Effector memory CD8-positive, alpha-beta T cell (primary cell): ENCODE measurements around the gene BRF1.

Experiments used
- ATAC-seq: fragments of 150-1000 bp; cut with Tn5 transposase; replicated peaks from 2 replicates; pipeline ENCODE4 v1.10.0; 2021; ENCODE audit warnings: mild to moderate bottlenecking, moderate library complexity
- DNase-seq, 3 experiments: peaks; one replicate each; pipeline ENCODE4 v3.0.0; 2021
- H3K27ac Mint-ChIP-seq, 2 donors: one replicate each; pipeline ENCODE4 v1.8.0; 2022; ENCODE audit warnings: mild to moderate bottlenecking in 2 of 2, mixed read lengths in 2 of 2, moderate library complexity in 2 of 2
- H3K27me3 Mint-ChIP-seq, 2 donors: one replicate each; pipeline ENCODE4 v1.8.0; 2022; ENCODE audit warnings: mixed read lengths in 2 of 2
- H3K36me3 Mint-ChIP-seq: one replicate; pipeline ENCODE4 v1.8.0; 2022; ENCODE audit warnings: mild to moderate bottlenecking, moderate library complexity, mixed read lengths; ENCODE audit not compliant: insufficient read depth
- H3K4me1 Mint-ChIP-seq, 2 donors: one replicate each; pipeline ENCODE4 v1.8.0; 2022; ENCODE audit warnings: low read depth in 2 of 2, mixed read lengths in 2 of 2
- H3K4me3 Mint-ChIP-seq, 2 donors: one replicate each; pipeline ENCODE4 v1.8.0; 2022; ENCODE audit warnings: mild to moderate bottlenecking in 2 of 2, mixed read lengths in 2 of 2, moderate library complexity in 2 of 2
- H3K9me3 Mint-ChIP-seq, 2 donors: one replicate each; pipeline ENCODE4 v1.8.0; 2022; ENCODE audit warnings: mixed read lengths in 2 of 2

Gene BRF1

GRCh38 chr14:105223770-105224544 lies 76.8 kb downstream of the BRF1 start:
- Mint-ChIP-seq H3K27me3 (no peaks in the 10 kb centered on the region), H3K36me3 (peaks cover 32% of the 10 kb centered on the region), H3K9me3 (no peaks in the 10 kb centered on the region), H3K4me1 (peaks cover 0 to 2% of the 10 kb centered on the region in 2 donors), H3K4me3 (no peak overlapping the region), H3K27ac (no peak overlapping the region)
- ATAC-seq (no peak), DNase-seq (no peak)

DNA sequence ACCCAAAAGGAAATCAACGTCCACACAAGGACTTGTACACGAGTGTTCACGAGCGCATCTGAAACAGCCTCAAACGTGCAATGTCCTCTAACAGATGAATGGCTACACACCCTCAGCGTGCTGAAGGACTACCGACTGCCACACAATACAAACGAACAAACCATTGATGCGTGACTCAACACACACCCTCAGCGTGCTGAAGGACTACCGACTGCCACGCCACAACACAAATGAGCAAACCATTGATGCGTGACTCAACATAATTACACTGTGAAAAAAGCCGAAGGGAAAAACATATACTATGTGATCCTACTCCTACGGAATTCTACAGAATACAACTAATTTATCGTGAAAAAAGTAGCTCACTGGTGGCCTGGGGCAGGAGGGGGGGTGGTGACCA lies 77.5 kb downstream of the BRF1 start:
- ATAC-seq (no peak), DNase-seq (no peak)
- no peaks in the 10 kb centered on the region for H3K9me3 Mint-ChIP-seq
- H3K4me1 Mint-ChIP-seq = peaks cover 0 to 2% of the 10 kb centered on the region in 2 donors
- no peak overlapping the region for H3K4me3 Mint-ChIP-seq
- peaks cover 35% of the 10 kb centered on the region for H3K36me3 Mint-ChIP-seq
- H3K27ac Mint-ChIP-seq = peak overlapping the region in 1 of 2 donors; percentile 12
- no peaks in the 10 kb centered on the region for H3K27me3 Mint-ChIP-seq

- Mint-ChIP-seq H3K27ac (no peak overlapping the region), H3K4me1 (peaks cover 0 to 2% of the 10 kb centered on the region in 2 donors), H3K9me3 (no peaks in the 10 kb centered on the region), H3K36me3 (peaks cover 38% of the 10 kb centered on the region), H3K27me3 (no peaks in the 10 kb centered on the region), H3K4me3 (no peak overlapping the region)
- ATAC-seq = no peak
- no peak for DNase-seq
These were observed 79.1 kb downstream of the BRF1 start for GRCh38 chr14:105221598-105222178.

- no peak for ATAC-seq
- Mint-ChIP-seq H3K36me3 (peaks cover 36% of the 10 kb centered on the region), H3K9me3 (no peaks in the 10 kb centered on the region)
These were observed 79.9 kb downstream of the BRF1 start for GRCh38 chr14:105220699-105221597.

GRCh38 chr14:105219753-105220152 lies 81.0 kb downstream of the BRF1 start:
- H3K4me1 Mint-ChIP-seq = peaks cover 4 to 7% of the 10 kb centered on the region in 2 donors

More at GRCh38 chr14:105220699-105221597, 79.9 kb downstream of the BRF1 start:
- DNase-seq = no peak
- no peak overlapping the region for H3K4me3 Mint-ChIP-seq
- no peaks in the 10 kb centered on the region for H3K27me3 Mint-ChIP-seq
- H3K4me1 Mint-ChIP-seq = peaks cover 0 to 2% of the 10 kb centered on the region in 2 donors
- H3K27ac Mint-ChIP-seq = no peak overlapping the region

DNA sequence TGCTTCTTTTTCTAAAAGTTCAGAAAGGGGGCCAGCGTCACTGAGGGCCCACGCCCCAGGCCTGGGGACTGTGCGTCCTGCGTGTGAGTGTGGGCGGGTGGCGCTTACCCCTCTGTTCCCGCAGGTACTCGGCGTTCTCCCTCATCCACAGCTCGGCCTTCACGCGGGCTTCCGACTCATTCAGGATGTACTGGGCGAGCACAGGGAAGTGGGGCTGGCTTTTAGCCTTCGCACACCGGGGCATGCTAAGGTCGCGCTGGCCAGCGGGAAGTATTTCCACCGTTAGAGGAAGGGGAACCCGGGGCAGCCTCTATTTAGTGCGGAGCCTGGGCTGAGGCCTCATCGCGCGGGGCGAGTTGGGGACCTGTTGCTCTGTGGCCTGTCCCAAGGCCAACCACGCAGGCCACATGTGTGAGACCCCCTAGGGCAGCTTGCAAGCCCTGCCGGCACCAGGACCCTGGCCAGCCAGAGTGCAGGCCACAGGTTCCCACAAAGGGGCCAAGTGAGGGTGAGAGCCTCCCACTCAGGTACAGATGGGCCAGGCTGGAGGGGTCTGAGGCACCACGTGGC lies 81.7 kb downstream of the BRF1 start:
- no peak for DNase-seq
- no peaks in the 10 kb centered on the region for H3K27me3 Mint-ChIP-seq
- H3K4me1 Mint-ChIP-seq = peaks cover 4 to 7% of the 10 kb centered on the region in 2 donors
- ATAC-seq = no peak
- H3K27ac Mint-ChIP-seq = peak overlapping the region in 1 of 2 donors; percentile 31
- peaks cover 19% of the 10 kb centered on the region for H3K36me3 Mint-ChIP-seq
- H3K4me3 Mint-ChIP-seq = no peak overlapping the region
- no peaks in the 10 kb centered on the region for H3K9me3 Mint-ChIP-seq

More at GRCh38 chr14:105219753-105220152, 81.0 kb downstream of the BRF1 start:
- Mint-ChIP-seq H3K9me3 (no peaks in the 10 kb centered on the region), H3K27ac (peak overlapping the region in 1 of 2 donors; percentile 32), H3K36me3 (peaks cover 24% of the 10 kb centered on the region), H3K27me3 (no peaks in the 10 kb centered on the region), H3K4me3 (no peak overlapping the region)
- no peak for ATAC-seq
- DNase-seq = no peak

- H3K9me3 Mint-ChIP-seq = no peaks in the 10 kb centered on the region
- H3K4me3 Mint-ChIP-seq = no peak overlapping the region
- H3K4me1 Mint-ChIP-seq = peaks cover 4 to 7% of the 10 kb centered on the region in 2 donors
- H3K27ac Mint-ChIP-seq = no peak overlapping the region
- no peaks in the 10 kb centered on the region for H3K27me3 Mint-ChIP-seq
- DNase-seq (no peak), ATAC-seq (no peak)
- peaks cover 19% of the 10 kb centered on the region for H3K36me3 Mint-ChIP-seq
These were observed 82.2 kb downstream of the BRF1 start for GRCh38 chr14:105218611-105219010.

DNA sequence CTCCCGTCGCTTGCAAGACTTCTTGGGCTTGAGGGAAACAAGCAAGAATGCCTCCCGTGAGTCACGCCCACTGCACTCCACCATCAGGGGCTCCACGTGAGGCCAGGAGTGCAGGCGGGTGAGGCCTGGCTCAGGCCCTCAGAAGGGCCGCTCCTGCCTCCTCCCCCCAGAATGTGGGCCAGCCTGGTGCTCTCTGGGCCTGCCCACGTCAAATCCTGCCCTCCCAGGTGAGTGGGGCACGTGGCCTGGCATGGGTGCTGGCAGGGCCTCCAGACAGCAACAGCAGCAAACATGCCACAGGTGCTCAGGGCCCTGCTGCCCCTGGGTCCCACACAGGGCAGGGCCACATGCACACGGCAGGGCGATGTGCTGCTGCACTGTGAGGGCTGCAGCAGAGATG lies 83.0 kb downstream of the BRF1 start:
- DNase-seq (no peak), ATAC-seq (no peak)
- H3K9me3 Mint-ChIP-seq = no peaks in the 10 kb centered on the region
- H3K4me1 Mint-ChIP-seq = peaks cover 4 to 7% of the 10 kb centered on the region in 2 donors
- no peak overlapping the region for H3K27ac Mint-ChIP-seq
- H3K4me3 Mint-ChIP-seq = no peak overlapping the region
- H3K36me3 Mint-ChIP-seq = peaks cover 15% of the 10 kb centered on the region
- no peaks in the 10 kb centered on the region for H3K27me3 Mint-ChIP-seq

DNA sequence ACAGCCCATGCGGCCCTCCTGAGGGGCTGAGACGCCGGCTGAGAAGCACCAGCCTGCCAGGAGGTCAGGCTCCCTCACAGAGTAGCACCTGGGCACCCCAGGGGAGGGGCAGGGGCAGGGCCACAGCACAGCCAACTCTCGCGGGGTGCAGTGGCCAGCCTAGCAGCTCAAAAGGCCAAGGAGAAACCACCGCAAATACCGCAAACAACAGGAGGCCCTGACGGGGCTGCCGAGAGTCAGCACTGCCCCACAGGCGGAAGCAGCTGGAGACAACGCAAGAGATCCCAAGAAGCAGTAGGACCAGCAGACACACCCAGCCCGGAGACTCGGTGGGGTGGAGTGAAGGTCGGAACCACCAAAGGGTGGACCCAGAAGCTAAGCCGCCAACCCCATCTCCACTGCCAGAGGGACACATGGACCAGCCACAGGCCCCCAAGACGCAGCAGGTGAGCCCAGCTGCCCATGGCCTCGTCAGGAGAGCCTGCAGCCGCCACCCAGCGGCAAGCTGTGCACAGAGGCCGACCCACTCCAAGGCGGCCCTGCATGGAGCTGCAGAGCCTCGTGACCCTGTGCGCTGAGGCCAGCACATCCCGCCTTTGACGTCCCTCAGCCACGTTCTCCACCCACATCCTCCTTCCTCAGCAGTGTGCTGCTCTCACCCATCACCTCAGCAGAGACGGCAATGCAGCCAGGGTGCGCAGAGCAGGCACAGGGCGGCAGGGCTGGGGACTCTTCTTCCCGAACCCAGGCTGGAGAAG lies 84.1 kb downstream of the BRF1 start:
- H3K27ac Mint-ChIP-seq = no peak overlapping the region
- ATAC-seq (no peak), DNase-seq (no peak)
- peaks cover 17% of the 10 kb centered on the region for H3K36me3 Mint-ChIP-seq
- H3K27me3 Mint-ChIP-seq = no peaks in the 10 kb centered on the region
- no peak overlapping the region for H3K4me3 Mint-ChIP-seq
- H3K9me3 Mint-ChIP-seq = no peaks in the 10 kb centered on the region
- peaks cover 2 to 7% of the 10 kb centered on the region in 2 donors for H3K4me1 Mint-ChIP-seq

DNA sequence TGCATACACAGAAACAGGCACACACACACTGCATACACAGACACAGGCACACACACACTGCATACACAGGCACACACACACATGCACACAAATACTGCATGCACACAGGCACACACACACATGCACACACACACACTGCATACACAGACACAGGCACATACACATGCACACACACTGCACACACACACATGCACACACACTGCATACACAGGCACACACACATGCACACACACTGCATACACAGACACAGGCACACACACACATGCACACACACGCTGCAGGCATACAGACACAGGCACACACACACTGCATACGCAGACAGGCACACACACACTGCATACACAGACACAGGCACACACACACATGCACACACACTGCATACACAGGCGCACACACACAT lies 85.2 kb downstream of the BRF1 start:
- ATAC-seq (no peak), DNase-seq (no peak)
- no peaks in the 10 kb centered on the region for H3K27me3 Mint-ChIP-seq
- H3K9me3 Mint-ChIP-seq = no peaks in the 10 kb centered on the region
- no peak overlapping the region for H3K27ac Mint-ChIP-seq
- H3K4me3 Mint-ChIP-seq = no peak overlapping the region
- peaks cover 17% of the 10 kb centered on the region for H3K36me3 Mint-ChIP-seq
- peaks cover 2 to 7% of the 10 kb centered on the region in 2 donors for H3K4me1 Mint-ChIP-seq

GRCh38 chr14:105214324-105214915 lies 86.4 kb downstream of the BRF1 start:
- no peak overlapping the region for H3K27ac Mint-ChIP-seq
- no peak for DNase-seq
- peaks cover 2 to 7% of the 10 kb centered on the region in 2 donors for H3K4me1 Mint-ChIP-seq
- no peaks in the 10 kb centered on the region for H3K27me3 Mint-ChIP-seq
- no peak for ATAC-seq
- H3K4me3 Mint-ChIP-seq = no peak overlapping the region
- H3K36me3 Mint-ChIP-seq = peaks cover 17% of the 10 kb centered on the region
- no peaks in the 10 kb centered on the region for H3K9me3 Mint-ChIP-seq

- no peaks in the 10 kb centered on the region for H3K9me3 Mint-ChIP-seq
- no peak for ATAC-seq
- peaks cover 17% of the 10 kb centered on the region for H3K36me3 Mint-ChIP-seq
- H3K4me3 Mint-ChIP-seq = no peak overlapping the region
- no peak for DNase-seq
- H3K4me1 Mint-ChIP-seq = peaks cover 2 to 7% of the 10 kb centered on the region in 2 donors
- no peaks in the 10 kb centered on the region for H3K27me3 Mint-ChIP-seq
- H3K27ac Mint-ChIP-seq = no peak overlapping the region
These were observed 87.4 kb downstream of the BRF1 start for GRCh38 chr14:105213361-105213760.
